ENCODE data around the gene ECI1. TPM values are rescaled to one million over a fixed set of nuclear protein-coding genes. Genes with fewer than 3 reads are reported as not detected.

ECI1 gene
- total and polyA plus RNA-seq, 2 of the 13 experiments (the other 11 are each of a cell fraction or from before 2014, with no cell fraction given) = 82.0 to 102 TPM

- TF ChIP-seq MZF1 (CRISPR knock-in tag; IDR thresholded peaks at IDR 0.05; ENCODE audit: borderline replicate concordance) (0 out of 2 replicates have a peak, but pooled peaks have one; percentile 13), MAFF (IDR thresholded peaks at IDR 0.05; ENCODE audit: low read depth, low read length) (no peak), TOPORS (CRISPR knock-in tag; IDR thresholded peaks at IDR 0.05) (peak; percentile 59; the same call in 1 of the 2 replicates), HDAC1 (CRISPR knock-in tag; IDR thresholded peaks at IDR 0.05) (peak; percentile 95), SRY (CRISPR knock-in tag; IDR thresholded peaks at IDR 0.05) (peak; percentile 78; the same call in 1 of the 2 replicates)
Observed at GRCh38 chr16:2223221-2223941, 28.0 kb downstream of the ECI1 start, which contains the start of gene E4F1 (continued).

GRCh38 chr16:2216330-2216729 lies 35.1 kb downstream of the ECI1 start:
- no peak for FAIRE-seq
- ChIA-PET POLR2A (interaction anchor here (0.6 to 3.0 kb wide), 5 partner anchors 9 to 35 kb away, joined by 3 to 26 read pairs (median 4); partner anchors contain the start of gene ECI1), CTCF (ENCODE audit: low intra/inter-chr PET ratio, low total read pairs) (no interaction called here)
- H3K9ac ChIP-seq (ENCODE audit: insufficient read depth, low read depth, low read length) = no peak overlapping the region
- no peak for TF ChIP-seq CSRNP1 (CRISPR knock-in tag; IDR thresholded peaks at IDR 0.05)
- TF ChIP-seq, protein P1, sequence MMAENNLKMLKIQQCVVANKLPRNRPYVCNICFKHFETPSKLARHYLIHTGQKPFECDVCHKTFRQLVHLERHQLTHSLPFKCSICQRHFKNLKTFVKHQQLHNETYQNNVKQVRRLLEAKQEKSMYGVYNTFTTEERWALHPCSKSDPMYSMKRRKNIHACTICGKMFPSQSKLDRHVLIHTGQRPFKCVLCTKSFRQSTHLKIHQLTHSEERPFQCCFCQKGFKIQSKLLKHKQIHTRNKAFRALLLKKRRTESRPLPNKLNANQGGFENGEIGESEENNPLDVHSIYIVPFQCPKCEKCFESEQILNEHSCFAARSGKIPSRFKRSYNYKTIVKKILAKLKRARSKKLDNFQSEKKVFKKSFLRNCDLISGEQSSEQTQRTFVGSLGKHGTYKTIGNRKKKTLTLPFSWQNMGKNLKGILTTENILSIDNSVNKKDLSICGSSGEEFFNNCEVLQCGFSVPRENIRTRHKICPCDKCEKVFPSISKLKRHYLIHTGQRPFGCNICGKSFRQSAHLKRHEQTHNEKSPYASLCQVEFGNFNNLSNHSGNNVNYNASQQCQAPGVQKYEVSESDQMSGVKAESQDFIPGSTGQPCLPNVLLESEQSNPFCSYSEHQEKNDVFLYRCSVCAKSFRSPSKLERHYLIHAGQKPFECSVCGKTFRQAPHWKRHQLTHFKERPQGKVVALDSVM (CRISPR knock-in tag; IDR thresholded peaks at IDR 0.05) = peak; percentile 98
- TF ChIP-seq, protein P2, sequence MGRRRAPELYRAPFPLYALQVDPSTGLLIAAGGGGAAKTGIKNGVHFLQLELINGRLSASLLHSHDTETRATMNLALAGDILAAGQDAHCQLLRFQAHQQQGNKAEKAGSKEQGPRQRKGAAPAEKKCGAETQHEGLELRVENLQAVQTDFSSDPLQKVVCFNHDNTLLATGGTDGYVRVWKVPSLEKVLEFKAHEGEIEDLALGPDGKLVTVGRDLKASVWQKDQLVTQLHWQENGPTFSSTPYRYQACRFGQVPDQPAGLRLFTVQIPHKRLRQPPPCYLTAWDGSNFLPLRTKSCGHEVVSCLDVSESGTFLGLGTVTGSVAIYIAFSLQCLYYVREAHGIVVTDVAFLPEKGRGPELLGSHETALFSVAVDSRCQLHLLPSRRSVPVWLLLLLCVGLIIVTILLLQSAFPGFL (CRISPR knock-in tag; IDR thresholded peaks at IDR 0.05) = no peak
- TF ChIP-seq ZNF121 (CRISPR knock-in tag; IDR thresholded peaks at IDR 0.05) = peak; percentile 16; the same call in 1 of the 2 replicates
- TF ChIP-seq ZZZ3 (CRISPR knock-in tag; IDR thresholded peaks at IDR 0.05; ENCODE audit: borderline replicate concordance) = no peak
- TF ChIP-seq CHCHD3 (CRISPR knock-in tag; IDR thresholded peaks at IDR 0.05) = no peak
- no peak for TF ChIP-seq ZNF607 (CRISPR knock-in tag; IDR thresholded peaks at IDR 0.05; ENCODE audit: borderline replicate concordance)
- H3K4me2 ChIP-seq (ENCODE audit: low read depth, low read length) = 0 out of 2 replicates have a peak overlapping the region, but pooled peaks have one; percentile 2
- H3K4me1 ChIP-seq (ENCODE audit: insufficient read depth, low read length) = peaks cover 63% of the 10 kb centered on the region
- peaks cover 2 to 7% of the 10 kb centered on the region in 2 experiments; a peak in 2 of 5 replicates for H3K36me3 ChIP-seq (replicated peaks in 1 of 2; ENCODE audit: control insufficient read depth in 1 of 2, insufficient read depth in 2 of 2, low read length in 2 of 2)
- ATAC-seq = no peak
- H3K27me3 ChIP-seq (ENCODE audit: control insufficient read depth in 1 of 2, insufficient read depth in 2 of 2, low read length in 2 of 2) = no peaks in the 10 kb centered on the region; a peak in 1 of 5 replicates
- H2AFZ ChIP-seq (ENCODE audit: low read length) = no peak overlapping the region
- no TSS peak for BruUV-seq (replicated peaks)
- in situ Hi-C loops (cut with HindIII; ENCODE audit: extremely low pct_ligation_motif_present, low pct_unique_long_range_greater_than_20kb) (no loop called here), intact Hi-C loops (cut with micrococcal nuclease; ENCODE audit: unreplicated experiment) (no loop called here)
- no peak overlapping the region for H3K4me3 ChIP-seq (replicated peaks in 1 of 3; ENCODE audit: insufficient read depth in 1 of 3, low read depth in 2 of 3, low read length in 3 of 3)
- H4K20me1 ChIP-seq (ENCODE audit: insufficient read depth, low read length) = 0 out of 2 replicates have a peak, but pooled peaks cover 3% of the 10 kb centered on the region
- no peaks in the 10 kb centered on the region for H3K9me3 ChIP-seq (ENCODE audit: low read length)
- H3K27ac ChIP-seq (ENCODE audit: extremely low read length, insufficient read depth, low read length) = no peak overlapping the region
- peaks cover 20% of the 10 kb centered on the region for H3K79me2 ChIP-seq (ENCODE audit: insufficient read depth, low read length)
- WGBS (ENCODE audit: low lambda C conversion rate) = 91% methylated on average over 4 of the region's 4 CpGs
- no peak for DNase-seq (ENCODE audit: low spot score)

All from HepG2 (cell line).